HepG2 (cell line): Measurements from ENCODE around the gene NR2F6. TPM values are rescaled to one million over a fixed set of nuclear protein-coding genes. Genes with fewer than 3 reads are reported as not detected.

Experiments
- ATRX ChIP-seq: sonication (generic); formaldehyde crosslinking; IDR thresholded peaks from 2 replicates; pipeline ENCODE4 v1.4.0; 2020; ENCODE audit warnings: missing genetic modification reagents, borderline replicate concordance
- BRCA1 ChIP-seq: sonication (generic); formaldehyde crosslinking; IDR thresholded peaks from 2 replicates; pipeline ENCODE4 v1.4.0; 2020; ENCODE audit warnings: missing genetic modification reagents
- CAMTA2 ChIP-seq: sonication (generic); formaldehyde crosslinking; IDR thresholded peaks from 2 replicates; pipeline ENCODE4 v1.4.0; 2020; ENCODE audit warnings: mild to moderate bottlenecking, missing genetic modification reagents, borderline replicate concordance
- IKZF5 ChIP-seq: IDR thresholded peaks from 2 replicates; pipeline ENCODE4 v1.6.1; 2018; ENCODE audit warnings: missing genetic modification reagents, mild to moderate bottlenecking, missing compliant biosample characterization
- MAFK ChIP-seq, 2 experiments: IDR thresholded peaks in 1 of 2; conservative IDR thresholded peaks in 1 of 2; 2 replicates each; pipeline ENCODE4 v1.6.1; 2011; ENCODE audit warnings: improper control_type of control experiment in 2 of 2, low read length in 2 of 2
- PCBP2 ChIP-seq: fragments of 200-400 bp; formaldehyde crosslinking; optimal IDR thresholded peaks from 2 replicates; pipeline ENCODE3; 2018; ENCODE audit warnings: low read length, low read depth; ENCODE audit not compliant: poor library complexity, severe bottlenecking
- RFX5 ChIP-seq: IDR thresholded peaks from 2 replicates; pipeline ENCODE4 v1.6.1; 2011; ENCODE audit warnings: low read depth, low read length, improper control_type of control experiment
- RXRA ChIP-seq: sonication (generic); formaldehyde crosslinking; IDR thresholded peaks from 2 replicates; pipeline ENCODE4 v1.5.1; 2020; ENCODE audit warnings: missing genetic modification reagents
- SKI ChIP-seq: fragments of 450-650 bp; IDR thresholded peaks from one replicate; pipeline ENCODE4 v1.6.1; 2018; ENCODE audit warnings: mild to moderate bottlenecking; ENCODE audit not compliant: partially characterized antibody
- ZBTB42 ChIP-seq: sonication (generic); formaldehyde crosslinking; IDR thresholded peaks from 2 replicates; pipeline ENCODE4 v1.5.0; 2020; ENCODE audit warnings: mild to moderate bottlenecking, missing genetic modification reagents
- ZGPAT ChIP-seq: IDR thresholded peaks from 2 replicates; pipeline ENCODE4 v1.6.1; 2016; ENCODE audit warnings: mild to moderate bottlenecking
- ZHX2 ChIP-seq, 2 experiments: sonication (generic) in 1 of 2; formaldehyde crosslinking in 1 of 2; IDR thresholded peaks; 2 replicates each; pipeline versions ENCODE4 v1.6.1 to v1.9.0; 2014 to 2022; ENCODE audit warnings: antibody characterized with exemption in 1 of 2, borderline replicate concordance in 1 of 2, inconsistent platforms in 1 of 2, low read depth in 1 of 2, missing genetic modification reagents in 1 of 2
- ZNF225 ChIP-seq: sonication (generic); formaldehyde crosslinking; IDR thresholded peaks from 2 replicates; pipeline ENCODE4 v1.4.0; 2020; ENCODE audit warnings: mild to moderate bottlenecking, missing genetic modification reagents
- ZNF451 ChIP-seq: sonication (generic); formaldehyde crosslinking; IDR thresholded peaks from 2 replicates; pipeline ENCODE4 v1.5.0; 2020; ENCODE audit warnings: mild to moderate bottlenecking, missing genetic modification reagents
- ZNF550 ChIP-seq: sonication (generic); formaldehyde crosslinking; IDR thresholded peaks from 2 replicates; pipeline ENCODE4 v1.4.0; 2020; ENCODE audit warnings: mild to moderate bottlenecking, missing genetic modification reagents, borderline replicate concordance
- ZNF644 ChIP-seq: IDR thresholded peaks from 2 replicates; pipeline ENCODE4 v1.6.1; 2016; ENCODE audit warnings: low read depth
- ZNF713 ChIP-seq: sonication (generic); formaldehyde crosslinking; IDR thresholded peaks from 2 replicates; pipeline ENCODE4 v1.4.0; 2020; ENCODE audit warnings: mild to moderate bottlenecking, missing genetic modification reagents
- ZNF772 ChIP-seq: sonication (generic); formaldehyde crosslinking; IDR thresholded peaks from 2 replicates; pipeline ENCODE4 v1.5.0; 2020; ENCODE audit warnings: mild to moderate bottlenecking, missing genetic modification reagents
- ZNF788 ChIP-seq: sonication (generic); formaldehyde crosslinking; IDR thresholded peaks from 2 replicates; pipeline ENCODE4 v1.5.0; 2020; ENCODE audit warnings: mild to moderate bottlenecking, missing genetic modification reagents, borderline replicate concordance
- ZSCAN21 ChIP-seq: sonication (generic); formaldehyde crosslinking; IDR thresholded peaks from 2 replicates; pipeline ENCODE4 v1.8.0; 2022; ENCODE audit warnings: mild to moderate bottlenecking, missing genetic modification reagents, moderate library complexity, borderline replicate concordance
- ZSCAN22 ChIP-seq: sonication (generic); formaldehyde crosslinking; IDR thresholded peaks from 2 replicates; pipeline ENCODE4 v1.4.0; 2020; ENCODE audit warnings: mild to moderate bottlenecking, missing genetic modification reagents
- polyA plus RNA-seq, 8 experiments: library from polyadenylated mRNA; depleted of rRNA in 3 of 8; stranded (reverse) in 7 of 8; unstranded in 1 of 8; fragments of >200 nt; fragmentation: Illumina TruSeq in 4 of 8; extraction: Trizol in 4 of 8; gene quantifications; 2 replicates each; pipeline versions ENCODE4 v1.2.1 to v1.2.3, GENCODE V29; 2011 to 2016; ENCODE audit warnings: low read depth in 4 of 8, missing spikeins in 1 of 8, mixed read lengths in 1 of 8; ENCODE audit not compliant: insufficient read depth in 1 of 8
- total RNA-seq, 5 experiments: library from RNA; depleted of rRNA; stranded (reverse); fragments of >200 nt; fragmentation: Illumina TruSeq; extraction: Trizol; gene quantifications; 2 replicates each; pipeline ENCODE4 v1.2.3, GENCODE V29; 2016; ENCODE audit warnings: low read depth in 1 of 5

The NR2F6 gene
- total and polyA plus RNA-seq, 2 of the 13 experiments (the other 11 are each of a cell fraction or from before 2014, with no cell fraction given): 30.9 to 72.4 TPM

- TF ChIP-seq ZBTB42 (no peak), RFX5 (0 out of 2 replicates have a peak, but pooled peaks have one; percentile 25), ZNF451 (no peak), SKI (peak; percentile 87), RXRA (CRISPR knock-in tag) (peak; percentile 82), ZSCAN21 (CRISPR knock-in tag) (no peak; the same call in 1 of the 2 replicates), ZNF713 (CRISPR knock-in tag) (no peak), IKZF5 (CRISPR knock-in tag) (peak; percentile 43; the same call in 1 of the 2 replicates), ZSCAN22 (CRISPR knock-in tag) (no peak), ZNF644 (CRISPR knock-in tag) (no peak), ZNF550 (CRISPR knock-in tag) (no peak), MAFK (conservative IDR thresholded peaks at IDR 0.05 in 1 of 2, IDR thresholded peaks at IDR 0.05 in 1 of 2; ENCODE audit: low read length in 2 of 2) (no peak), ZHX2 (IDR thresholded peaks at IDR 0.05; ENCODE audit: low read depth) (no peak), ZHX2 (CRISPR knock-in tag; IDR thresholded peaks at IDR 0.05; ENCODE audit: borderline replicate concordance) (no peak), ZNF225 (CRISPR knock-in tag) (peak; percentile 56; the same call in 1 of the 2 replicates), BRCA1 (CRISPR knock-in tag) (no peak), ATRX (no peak), ZNF772 (CRISPR knock-in tag) (peak; percentile 69; the same call in 1 of the 2 replicates), CAMTA2 (CRISPR knock-in tag) (peak; percentile 92; the same call in 1 of the 2 replicates), ZGPAT (peak; percentile 83), ZNF788 (CRISPR knock-in tag) (peak; percentile 74; the same call in 1 of the 2 replicates), PCBP2 (no peak)
Observed at GRCh38 chr19:17226002-17226933, 19.5 kb downstream of the NR2F6 start, which contains the start of gene OCEL1 (continued).
